SJCRH30 (cell line): Measurements from ENCODE around the gene ISG20. TPM values are rescaled to one million over a fixed set of nuclear protein-coding genes. Genes with fewer than 3 reads are reported as not detected.

ENCODE experiments used
- DNase-seq, 2 experiments: peaks; one replicate each; pipeline ENCODE4 v3.0.0-alpha.2; 2015 to 2020
- H3K27ac ChIP-seq: fragments of 250-450 bp; sonication (Bioruptor Pico); 2 replicates; pipeline ENCODE4 v1.5.1; 2020; ENCODE audit warnings: mild to moderate bottlenecking, moderate library complexity
- H3K27me3 ChIP-seq: fragments of 250-450 bp; sonication (Bioruptor Pico); 2 replicates; pipeline ENCODE4 v1.5.1; 2020; ENCODE audit warnings: mild to moderate bottlenecking, moderate library complexity
- H3K36me3 ChIP-seq: fragments of 250-450 bp; sonication (Bioruptor Pico); 2 replicates; pipeline ENCODE4 v1.5.1; 2020; ENCODE audit warnings: mild to moderate bottlenecking, moderate library complexity
- H3K4me1 ChIP-seq: fragments of 250-450 bp; sonication (Bioruptor Pico); 2 replicates; pipeline ENCODE4 v1.5.1; 2020; ENCODE audit warnings: mild to moderate bottlenecking, moderate library complexity
- H3K4me3 ChIP-seq: fragments of 250-450 bp; sonication (Bioruptor Pico); 2 replicates; pipeline ENCODE4 v1.5.1; 2020; ENCODE audit warnings: mild to moderate bottlenecking, moderate library complexity
- H3K9me3 ChIP-seq: fragments of 250-450 bp; sonication (Bioruptor Pico); replicated peaks from 2 replicates; pipeline ENCODE4 v1.5.1; 2020; ENCODE audit warnings: mild to moderate bottlenecking, moderate library complexity
- total RNA-seq: library from RNA; depleted of rRNA; stranded (reverse); fragments of >200 nt; shearing (Covaris generic); gene quantifications from 2 replicates; pipeline ENCODE4 v1.2.3, GENCODE V29; 2014; rRNA removed

The ISG20 gene
- 0.97 and 1.0 TPM in 2 replicates for total RNA-seq

GRCh38 chr15:88638626-88639372, at the start of gene ISG20:
Gene ISG20, plus strand, starts transcription at chr15:88639016. Its CDS starts 351 bp downstream, at chr15:88639367.
- Histone ChIP-seq H3K4me1 (peaks cover 12% of the 10 kb centered on the region), H3K4me3 (peak within 1 kb of the TSS; percentile 42), H3K9me3 (no peaks in the 10 kb centered on the region), H3K27ac (peak within 1 kb of the TSS; percentile 47), H3K36me3 (peaks cover 6% of the 10 kb centered on the region), H3K27me3 (no peaks in the 10 kb centered on the region)
- peak; percentile 93 to 94 for DNase-seq

GRCh38 chr15:88590759-88591158, 48.1 kb upstream of the ISG20 start:
- Histone ChIP-seq H3K4me1 (peaks cover 5% of the 10 kb centered on the region; the same call in 1 of the 2 replicates), H3K27ac (peak overlapping the region; percentile 77), H3K27me3 (no peaks in the 10 kb centered on the region), H3K36me3 (no peaks in the 10 kb centered on the region), H3K9me3 (no peaks in the 10 kb centered on the region), H3K4me3 (no peak overlapping the region)
- peak; percentile 64 to 76 for DNase-seq

- H3K27ac ChIP-seq = peak overlapping the region; percentile 32; the same call in 1 of the 2 replicates
- H3K27me3 ChIP-seq = no peaks in the 10 kb centered on the region
- DNase-seq = no peak
- no peaks in the 10 kb centered on the region for H3K9me3 ChIP-seq
- peaks cover 5% of the 10 kb centered on the region; the same call in 1 of the 2 replicates for H3K4me1 ChIP-seq
- H3K36me3 ChIP-seq = no peaks in the 10 kb centered on the region
- H3K4me3 ChIP-seq = no peak overlapping the region
Measured at GRCh38 chr15:88591384-88591783, 47.4 kb upstream of the ISG20 start.

DNA sequence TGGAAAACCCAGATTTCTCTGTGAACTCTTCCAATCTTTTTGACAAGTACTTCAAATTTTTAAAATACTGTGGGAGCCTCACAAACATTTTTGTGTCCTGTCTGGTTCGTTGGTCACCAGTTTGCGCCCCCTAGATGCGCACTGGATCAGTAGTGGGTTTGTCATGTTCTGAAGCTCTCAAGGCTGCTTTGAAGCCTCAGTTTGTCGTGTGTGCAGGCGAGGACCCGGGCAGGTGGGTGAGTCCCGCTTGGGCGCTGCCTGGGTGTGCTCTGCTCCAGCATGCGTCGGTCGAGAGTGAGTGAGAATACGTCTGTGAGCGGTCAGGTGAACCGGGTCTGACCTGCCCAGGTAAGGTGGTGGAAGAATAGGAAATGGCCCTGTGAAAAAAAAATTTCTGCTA, 34.9 kb upstream of the ISG20 start:
- Histone ChIP-seq H3K9me3 (no peaks in the 10 kb centered on the region), H3K27ac (no peak overlapping the region), H3K36me3 (no peaks in the 10 kb centered on the region), H3K4me3 (no peak overlapping the region), H3K4me1 (no peaks in the 10 kb centered on the region), H3K27me3 (peaks cover 10% of the 10 kb centered on the region; the same call in 1 of the 2 replicates)
- no peak for DNase-seq

- H3K4me1 ChIP-seq = no peaks in the 10 kb centered on the region
- no peaks in the 10 kb centered on the region for H3K36me3 ChIP-seq
- peak in 1 of 2 experiments; percentile 28 for DNase-seq
- H3K4me3 ChIP-seq = no peak overlapping the region
- no peak overlapping the region for H3K27ac ChIP-seq
- no peaks in the 10 kb centered on the region for H3K9me3 ChIP-seq
- H3K27me3 ChIP-seq = peaks cover 10% of the 10 kb centered on the region; the same call in 1 of the 2 replicates
Measured at GRCh38 chr15:88604381-88605188, 34.2 kb upstream of the ISG20 start.

- DNase-seq = peak; percentile 49 to 55
- no peak overlapping the region for H3K27ac ChIP-seq
- no peaks in the 10 kb centered on the region for H3K36me3 ChIP-seq
- no peaks in the 10 kb centered on the region for H3K4me1 ChIP-seq
- H3K9me3 ChIP-seq = no peaks in the 10 kb centered on the region
- H3K27me3 ChIP-seq = peaks cover 10% of the 10 kb centered on the region; the same call in 1 of the 2 replicates
- no peak overlapping the region for H3K4me3 ChIP-seq
Measured at GRCh38 chr15:88605189-88606069, 33.4 kb upstream of the ISG20 start.

DNA sequence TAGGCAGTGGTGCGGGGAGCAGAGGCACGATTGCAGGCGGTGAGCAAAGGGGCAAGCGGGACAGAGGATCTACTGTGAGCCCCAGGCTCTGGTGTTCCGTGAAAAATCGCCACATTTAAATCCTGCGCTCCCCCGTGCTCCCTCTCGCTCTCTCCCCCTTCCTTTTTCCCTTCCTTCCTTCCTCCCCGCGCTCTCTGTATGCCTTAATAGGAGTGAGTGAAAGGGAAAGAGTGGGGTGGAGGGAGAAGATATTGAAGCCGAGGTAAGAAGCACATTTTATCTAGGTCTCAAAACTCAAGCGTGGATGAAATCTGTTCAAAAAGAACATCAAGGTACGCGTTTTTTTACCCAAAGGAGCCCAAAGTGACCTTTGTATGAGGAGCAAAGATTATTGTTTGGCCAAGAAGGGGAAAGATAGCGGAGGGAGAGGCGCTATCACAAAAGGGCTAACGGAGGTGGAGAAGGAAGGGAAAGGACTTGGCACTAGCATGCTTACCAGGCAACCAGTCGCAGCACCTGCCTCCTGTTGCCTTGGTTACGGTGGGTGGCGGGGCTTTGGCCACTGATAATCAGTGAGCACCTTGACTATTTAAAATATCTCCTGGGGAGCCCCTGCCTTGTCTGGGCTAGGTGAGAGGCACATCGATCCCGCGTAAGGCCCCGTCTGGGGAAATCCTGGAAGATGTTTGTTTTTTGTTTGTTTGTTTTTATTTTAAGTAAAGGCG, 32.6 kb upstream of the ISG20 start:
- Histone ChIP-seq H3K27me3 (peaks cover 10% of the 10 kb centered on the region; the same call in 1 of the 2 replicates), H3K36me3 (no peaks in the 10 kb centered on the region), H3K9me3 (no peaks in the 10 kb centered on the region), H3K27ac (no peak overlapping the region), H3K4me3 (no peak overlapping the region), H3K4me1 (no peaks in the 10 kb centered on the region)
- no peak for DNase-seq

GRCh38 chr15:88607951-88608350, 30.9 kb upstream of the ISG20 start:
- Histone ChIP-seq H3K4me1 (no peaks in the 10 kb centered on the region), H3K9me3 (no peaks in the 10 kb centered on the region), H3K36me3 (no peaks in the 10 kb centered on the region), H3K4me3 (no peak overlapping the region), H3K27me3 (peaks cover 10% of the 10 kb centered on the region; the same call in 1 of the 2 replicates), H3K27ac (no peak overlapping the region)
- no peak for DNase-seq

GRCh38 chr15:88608607-88609181, 30.1 kb upstream of the ISG20 start:
- Histone ChIP-seq H3K27ac (no peak overlapping the region), H3K9me3 (no peaks in the 10 kb centered on the region), H3K27me3 (peaks cover 10% of the 10 kb centered on the region; the same call in 1 of the 2 replicates), H3K4me1 (no peaks in the 10 kb centered on the region), H3K4me3 (no peak overlapping the region), H3K36me3 (no peaks in the 10 kb centered on the region)
- DNase-seq = no peak

- Histone ChIP-seq H3K36me3 (no peaks in the 10 kb centered on the region), H3K4me3 (no peak overlapping the region), H3K9me3 (no peaks in the 10 kb centered on the region), H3K27me3 (peaks cover 4% of the 10 kb centered on the region; the same call in 1 of the 2 replicates), H3K27ac (no peak overlapping the region), H3K4me1 (no peaks in the 10 kb centered on the region)
- no peak for DNase-seq
Measured at GRCh38 chr15:88609344-88610090, 29.3 kb upstream of the ISG20 start.

DNA sequence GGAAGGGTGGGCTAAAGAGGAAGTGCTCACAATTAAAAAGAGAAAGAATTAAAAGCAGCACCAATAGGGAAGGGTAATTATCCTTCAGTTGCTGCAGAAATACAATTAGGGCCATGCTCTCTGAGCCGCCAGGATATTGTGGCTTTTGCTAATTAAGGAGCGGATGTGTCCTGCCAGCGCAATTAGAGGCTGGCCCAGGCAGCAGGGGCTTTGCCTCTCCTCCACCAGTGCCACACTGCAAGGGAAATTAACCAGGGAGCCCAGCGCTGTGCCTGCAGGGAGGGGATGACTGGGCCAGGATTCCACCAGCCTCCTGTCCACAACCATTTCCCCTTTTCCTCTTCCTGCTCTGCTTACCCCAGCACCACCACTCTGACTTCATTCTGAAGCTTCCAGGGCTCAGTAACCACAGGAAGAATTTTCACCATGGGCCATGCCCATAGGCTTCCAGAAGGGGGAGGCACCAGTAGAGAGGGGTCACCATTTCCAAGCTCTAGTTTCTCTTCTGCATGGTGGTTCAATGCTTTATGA, 28.1 kb upstream of the ISG20 start:
- Histone ChIP-seq H3K9me3 (no peaks in the 10 kb centered on the region), H3K36me3 (no peaks in the 10 kb centered on the region), H3K27me3 (no peaks in the 10 kb centered on the region), H3K4me3 (no peak overlapping the region), H3K27ac (no peak overlapping the region), H3K4me1 (no peaks in the 10 kb centered on the region)
- DNase-seq = peak in 1 of 2 experiments; percentile 54

DNA sequence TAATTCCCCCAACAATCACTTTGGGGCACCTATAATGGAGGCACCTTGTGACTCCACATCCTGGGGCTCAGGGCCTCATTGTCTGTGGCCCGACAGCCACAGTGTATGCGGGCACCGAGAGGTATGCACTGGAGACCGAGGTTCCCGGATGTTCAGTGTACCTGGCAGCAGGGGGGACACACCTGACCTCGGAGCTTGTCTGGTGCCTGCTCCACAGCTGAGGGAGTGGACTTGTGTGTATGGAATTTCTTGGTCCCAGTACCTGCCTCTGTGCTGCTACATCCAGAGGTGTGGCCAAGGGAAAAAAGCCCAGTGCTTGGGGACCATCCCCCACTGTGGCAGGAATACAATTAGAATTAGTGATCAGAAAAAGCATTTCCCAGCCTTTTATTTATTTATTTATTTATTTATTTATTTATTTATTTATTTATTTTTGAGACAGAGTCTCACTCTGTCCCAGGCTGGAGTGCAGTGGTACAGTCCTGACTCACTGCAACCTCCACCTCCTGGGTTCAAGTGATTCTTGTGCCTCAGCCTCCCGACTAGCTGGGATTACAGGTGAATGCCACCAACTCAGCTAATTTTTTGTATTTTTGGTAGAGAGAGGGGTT, 26.5 kb upstream of the ISG20 start:
- Histone ChIP-seq H3K4me3 (no peak overlapping the region), H3K36me3 (no peaks in the 10 kb centered on the region), H3K4me1 (no peaks in the 10 kb centered on the region), H3K27me3 (no peaks in the 10 kb centered on the region), H3K27ac (no peak overlapping the region), H3K9me3 (no peaks in the 10 kb centered on the region)
- DNase-seq = no peak
